DOHH2 (cell line): ENCODE results near the gene PTP4A2.

Source experiments
- CTCF ChIP-seq: fragments of 200-600 bp; sonication (generic); IDR thresholded peaks from one replicate; pipeline ENCODE4 v1.5.1; 2014; ENCODE audit warnings: antibody characterized with exemption, mild to moderate bottlenecking, low read depth, low read length; ENCODE audit not compliant: poor library complexity, severe bottlenecking
- EZH2phosphoT487 ChIP-seq: fragments of 200-600 bp; sonication (generic); IDR thresholded peaks from 2 replicates; pipeline ENCODE4 v1.6.1; 2017; ENCODE audit warnings: borderline replicate concordance, mild to moderate bottlenecking, antibody characterized with exemption, low read length, moderate library complexity, mixed read lengths

- TF ChIP-seq CTCF, result no peak
- TF ChIP-seq EZH2phosphoT487, result no peak
Measured at GRCh38 chr1:31878058-31878457, 60.1 kb downstream of the PTP4A2 start.
